HepG2 (cell line): ENCODE data around the gene PRR12. TPM values are rescaled to one million over a fixed set of nuclear protein-coding genes. Genes with fewer than 3 reads are reported as not detected.

Experiments
- ELF4 ChIP-seq: sonication (generic); formaldehyde crosslinking; IDR thresholded peaks from 2 replicates; pipeline ENCODE4 v1.5.0; 2020; ENCODE audit warnings: missing genetic modification reagents, mild to moderate bottlenecking, moderate library complexity, borderline replicate concordance
- HNRNPH1 ChIP-seq: fragments of 200-400 bp; formaldehyde crosslinking; optimal IDR thresholded peaks from 2 replicates; pipeline ENCODE3; 2017; ENCODE audit warnings: mild to moderate bottlenecking, low read depth, low read length
- IKZF1 ChIP-seq: fragments of 450-650 bp; IDR thresholded peaks from 2 replicates; pipeline ENCODE4 v1.7.1; 2016
- MBNL3 ChIP-seq: fragments of 250-450 bp; sonication (Bioruptor Pico); conservative IDR thresholded peaks from 2 replicates; pipeline ENCODE4 v1.8.0; 2022; ENCODE audit warnings: mild to moderate bottlenecking, inconsistent platforms
- NFE2L1 ChIP-seq: sonication (generic); formaldehyde crosslinking; IDR thresholded peaks from 2 replicates; pipeline ENCODE4 v1.4.0; 2020; ENCODE audit warnings: missing genetic modification reagents, mild to moderate bottlenecking, borderline replicate concordance
- NPAS2 ChIP-seq: sonication (generic); formaldehyde crosslinking; IDR thresholded peaks from 2 replicates; pipeline ENCODE4 v1.8.0; 2022; ENCODE audit warnings: mild to moderate bottlenecking, missing genetic modification reagents, borderline replicate concordance
- NR2F1 ChIP-seq, 2 experiments: fragments of 450-650 bp in 1 of 2; formaldehyde crosslinking in 1 of 2; IDR thresholded peaks; 2 replicates each; pipeline versions ENCODE4 v1.5.0 to v1.6.1; 2016 to 2020; ENCODE audit warnings: mild to moderate bottlenecking in 1 of 2, missing compliant biosample characterization in 1 of 2, missing genetic modification reagents in 1 of 2, moderate library complexity in 1 of 2
- PCBP2 ChIP-seq: fragments of 200-400 bp; formaldehyde crosslinking; optimal IDR thresholded peaks from 2 replicates; pipeline ENCODE3; 2018; ENCODE audit warnings: low read length, low read depth; ENCODE audit not compliant: poor library complexity, severe bottlenecking
- POLR2AphosphoS5 ChIP-seq: IDR thresholded peaks from 2 replicates; pipeline ENCODE4 v1.6.1; 2012; ENCODE audit warnings: low read depth, low read length
- SETDB1 ChIP-seq: sonication (generic); formaldehyde crosslinking; IDR thresholded peaks from 2 replicates; pipeline ENCODE4 v1.5.1; 2020; ENCODE audit warnings: missing genetic modification reagents, mild to moderate bottlenecking, borderline replicate concordance
- SRSF9 ChIP-seq: fragments of 200-400 bp; formaldehyde crosslinking; IDR thresholded peaks from 2 replicates; pipeline ENCODE4 v1.6.1; 2018; ENCODE audit warnings: borderline replicate concordance, mild to moderate bottlenecking, low read depth, low read length; ENCODE audit not compliant: insufficient read depth, poor library complexity, severe bottlenecking
- TEAD3 ChIP-seq: optimal IDR thresholded peaks from 2 replicates; pipeline ENCODE3; 2016; ENCODE audit warnings: borderline replicate concordance
- ZKSCAN1 ChIP-seq: fragments of 150-350 bp; IDR thresholded peaks from 2 replicates; pipeline ENCODE4 v1.6.1; 2014; ENCODE audit warnings: low read length
- ZNF326 ChIP-seq: sonication (generic); formaldehyde crosslinking; IDR thresholded peaks from 2 replicates; pipeline ENCODE4 v1.4.0; 2020; ENCODE audit warnings: missing genetic modification reagents, borderline replicate concordance
- ZNF335 ChIP-seq: sonication (generic); formaldehyde crosslinking; IDR thresholded peaks from 2 replicates; pipeline ENCODE4 v1.4.0; 2020; ENCODE audit warnings: missing genetic modification reagents
- ZNF451 ChIP-seq: sonication (generic); formaldehyde crosslinking; IDR thresholded peaks from 2 replicates; pipeline ENCODE4 v1.5.0; 2020; ENCODE audit warnings: mild to moderate bottlenecking, missing genetic modification reagents
- ZNF891 ChIP-seq: sonication (generic); formaldehyde crosslinking; IDR thresholded peaks from 2 replicates; pipeline ENCODE4 v1.5.0; 2020; ENCODE audit warnings: mild to moderate bottlenecking, missing genetic modification reagents
- ZSCAN25 ChIP-seq: sonication (generic); formaldehyde crosslinking; IDR thresholded peaks from 2 replicates; pipeline ENCODE4 v1.8.0; 2022; ENCODE audit warnings: mild to moderate bottlenecking, missing genetic modification reagents
- polyA plus RNA-seq, 8 experiments: library from polyadenylated mRNA; depleted of rRNA in 3 of 8; stranded (reverse) in 7 of 8; unstranded in 1 of 8; fragments of >200 nt; fragmentation: Illumina TruSeq in 4 of 8; extraction: Trizol in 4 of 8; gene quantifications; 2 replicates each; pipeline versions ENCODE4 v1.2.1 to v1.2.3, GENCODE V29; 2011 to 2016; ENCODE audit warnings: low read depth in 4 of 8, missing spikeins in 1 of 8, mixed read lengths in 1 of 8; ENCODE audit not compliant: insufficient read depth in 1 of 8
- total RNA-seq, 5 experiments: library from RNA; depleted of rRNA; stranded (reverse); fragments of >200 nt; fragmentation: Illumina TruSeq; extraction: Trizol; gene quantifications; 2 replicates each; pipeline ENCODE4 v1.2.3, GENCODE V29; 2016; ENCODE audit warnings: low read depth in 1 of 5
- TF ChIP-seq, protein P1 (sequence below): sonication (generic); formaldehyde crosslinking; IDR thresholded peaks from 2 replicates; pipeline ENCODE4 v1.4.0; 2020; ENCODE audit warnings: missing genetic modification reagents, borderline replicate concordance
- TF ChIP-seq, protein P2 (sequence below): sonication (generic); formaldehyde crosslinking; IDR thresholded peaks from 2 replicates; pipeline ENCODE4 v1.5.1; 2020; ENCODE audit warnings: mild to moderate bottlenecking, missing genetic modification reagents
- TF ChIP-seq, protein P3 (sequence below): sonication (generic); formaldehyde crosslinking; IDR thresholded peaks from 2 replicates; pipeline ENCODE4 v1.4.0; 2020; ENCODE audit warnings: missing genetic modification reagents
- TF ChIP-seq, protein P4 (sequence below): sonication (generic); formaldehyde crosslinking; IDR thresholded peaks from 2 replicates; pipeline ENCODE4 v1.8.0; 2022; ENCODE audit warnings: missing genetic modification reagents, mild to moderate bottlenecking, moderate library complexity, borderline replicate concordance

PRR12 gene
- total and polyA plus RNA-seq, 2 of the 13 experiments (the other 11 are each of a cell fraction or from before 2014, with no cell fraction given): 0.62 to 1.5 TPM

DNA sequence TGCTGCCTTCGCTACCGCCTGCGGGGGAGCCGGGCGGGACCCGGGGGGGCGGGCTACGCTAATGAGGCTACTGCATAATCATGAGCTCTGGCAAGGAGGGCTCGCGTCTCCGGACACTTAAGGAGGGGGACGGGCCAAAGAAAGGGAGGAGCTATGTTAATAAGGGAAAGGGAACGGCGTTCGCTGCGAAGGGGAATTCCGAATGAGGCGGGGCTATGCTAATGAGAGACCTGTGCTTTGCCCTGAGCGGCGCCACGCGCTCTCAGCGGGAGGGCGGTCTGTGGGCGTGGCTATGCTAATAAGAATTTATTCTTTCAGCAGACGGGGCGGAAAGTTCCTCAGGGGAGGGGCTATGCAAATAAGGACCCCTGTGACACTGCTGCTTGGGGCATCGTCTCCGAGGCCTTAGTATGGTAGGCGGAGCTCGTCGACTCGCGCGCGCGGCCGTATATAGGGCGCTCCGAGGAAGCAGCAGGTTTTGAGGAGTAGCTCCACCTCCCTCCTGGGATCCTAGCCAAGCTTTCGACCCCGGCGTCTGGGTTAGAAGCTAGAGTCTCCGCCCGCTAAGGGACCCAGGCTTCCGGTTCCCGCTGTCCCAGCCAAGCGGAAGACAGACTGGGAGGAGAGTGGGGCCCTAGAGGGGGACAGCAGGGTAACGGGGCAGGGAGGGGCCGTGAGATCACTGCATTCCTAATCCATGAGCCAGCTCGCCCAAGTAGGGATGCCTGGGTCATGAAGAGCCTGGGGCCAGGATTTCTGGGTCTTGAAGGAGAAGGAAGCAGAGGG is 49.3 kb downstream of the PRR12 start, which contains the start of gene RRAS (continued):
- TF ChIP-seq ELF4 (CRISPR knock-in tag): peak; percentile 59; the same call in 1 of the 2 replicates
- no peak for TF ChIP-seq NFE2L1
- peak; percentile 59; the same call in 1 of the 2 replicates for TF ChIP-seq ZSCAN25 (CRISPR knock-in tag)
- no peak for TF ChIP-seq SETDB1 (CRISPR knock-in tag)
- TF ChIP-seq, protein P1, sequence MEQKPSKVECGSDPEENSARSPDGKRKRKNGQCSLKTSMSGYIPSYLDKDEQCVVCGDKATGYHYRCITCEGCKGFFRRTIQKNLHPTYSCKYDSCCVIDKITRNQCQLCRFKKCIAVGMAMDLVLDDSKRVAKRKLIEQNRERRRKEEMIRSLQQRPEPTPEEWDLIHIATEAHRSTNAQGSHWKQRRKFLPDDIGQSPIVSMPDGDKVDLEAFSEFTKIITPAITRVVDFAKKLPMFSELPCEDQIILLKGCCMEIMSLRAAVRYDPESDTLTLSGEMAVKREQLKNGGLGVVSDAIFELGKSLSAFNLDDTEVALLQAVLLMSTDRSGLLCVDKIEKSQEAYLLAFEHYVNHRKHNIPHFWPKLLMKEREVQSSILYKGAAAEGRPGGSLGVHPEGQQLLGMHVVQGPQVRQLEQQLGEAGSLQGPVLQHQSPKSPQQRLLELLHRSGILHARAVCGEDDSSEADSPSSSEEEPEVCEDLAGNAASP (CRISPR knock-in tag): peak; percentile 44; the same call in 1 of the 2 replicates
- peak; percentile 91 for TF ChIP-seq TEAD3
- TF ChIP-seq NPAS2 (CRISPR knock-in tag): no peak
- peak; percentile 86 for TF ChIP-seq POLR2AphosphoS5
- TF ChIP-seq ZKSCAN1: no peak
- no peak for TF ChIP-seq ZNF326 (CRISPR knock-in tag)
- TF ChIP-seq, protein P2, sequence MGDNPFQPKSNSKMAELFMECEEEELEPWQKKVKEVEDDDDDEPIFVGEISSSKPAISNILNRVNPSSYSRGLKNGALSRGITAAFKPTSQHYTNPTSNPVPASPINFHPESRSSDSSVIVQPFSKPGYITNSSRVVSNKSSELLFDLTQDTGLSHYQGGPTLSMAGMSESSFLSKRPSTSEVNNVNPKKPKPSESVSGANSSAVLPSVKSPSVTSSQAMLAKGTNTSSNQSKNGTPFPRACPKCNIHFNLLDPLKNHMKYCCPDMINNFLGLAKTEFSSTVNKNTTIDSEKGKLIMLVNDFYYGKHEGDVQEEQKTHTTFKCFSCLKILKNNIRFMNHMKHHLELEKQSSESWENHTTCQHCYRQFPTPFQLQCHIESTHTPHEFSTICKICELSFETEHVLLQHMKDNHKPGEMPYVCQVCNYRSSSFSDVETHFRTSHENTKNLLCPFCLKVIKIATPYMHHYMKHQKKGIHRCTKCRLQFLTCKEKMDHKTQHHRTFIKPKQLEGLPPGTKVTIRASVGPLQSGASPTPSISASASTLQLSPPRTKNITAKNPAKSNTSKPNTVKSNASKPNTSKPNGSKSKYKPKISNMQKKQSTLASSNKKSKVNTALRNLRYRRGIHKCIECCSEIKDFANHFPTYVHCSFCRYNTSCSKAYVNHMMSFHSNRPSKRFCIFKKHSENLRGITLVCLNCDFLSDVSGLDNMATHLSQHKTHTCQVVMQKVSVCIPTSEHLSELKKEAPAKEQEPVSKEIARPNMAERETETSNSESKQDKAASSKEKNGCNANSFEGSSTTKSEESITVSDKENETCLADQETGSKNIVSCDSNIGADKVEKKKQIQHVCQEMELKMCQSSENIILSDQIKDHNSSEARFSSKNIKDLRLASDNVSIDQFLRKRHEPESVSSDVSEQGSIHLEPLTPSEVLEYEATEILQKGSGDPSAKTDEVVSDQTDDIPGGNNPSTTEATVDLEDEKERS (CRISPR knock-in tag): no peak
- no peak for TF ChIP-seq MBNL3 (CRISPR knock-in tag)
- TF ChIP-seq ZNF451 (CRISPR knock-in tag): no peak
- no peak for TF ChIP-seq HNRNPH1
- TF ChIP-seq, protein P3, sequence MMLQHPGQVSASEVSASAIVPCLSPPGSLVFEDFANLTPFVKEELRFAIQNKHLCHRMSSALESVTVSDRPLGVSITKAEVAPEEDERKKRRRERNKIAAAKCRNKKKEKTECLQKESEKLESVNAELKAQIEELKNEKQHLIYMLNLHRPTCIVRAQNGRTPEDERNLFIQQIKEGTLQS (CRISPR knock-in tag): peak; percentile 95
- no peak for TF ChIP-seq ZNF335 (CRISPR knock-in tag)
- TF ChIP-seq IKZF1: no peak
- no peak for TF ChIP-seq SRSF9
- no peak for TF ChIP-seq PCBP2
- TF ChIP-seq, protein P4, sequence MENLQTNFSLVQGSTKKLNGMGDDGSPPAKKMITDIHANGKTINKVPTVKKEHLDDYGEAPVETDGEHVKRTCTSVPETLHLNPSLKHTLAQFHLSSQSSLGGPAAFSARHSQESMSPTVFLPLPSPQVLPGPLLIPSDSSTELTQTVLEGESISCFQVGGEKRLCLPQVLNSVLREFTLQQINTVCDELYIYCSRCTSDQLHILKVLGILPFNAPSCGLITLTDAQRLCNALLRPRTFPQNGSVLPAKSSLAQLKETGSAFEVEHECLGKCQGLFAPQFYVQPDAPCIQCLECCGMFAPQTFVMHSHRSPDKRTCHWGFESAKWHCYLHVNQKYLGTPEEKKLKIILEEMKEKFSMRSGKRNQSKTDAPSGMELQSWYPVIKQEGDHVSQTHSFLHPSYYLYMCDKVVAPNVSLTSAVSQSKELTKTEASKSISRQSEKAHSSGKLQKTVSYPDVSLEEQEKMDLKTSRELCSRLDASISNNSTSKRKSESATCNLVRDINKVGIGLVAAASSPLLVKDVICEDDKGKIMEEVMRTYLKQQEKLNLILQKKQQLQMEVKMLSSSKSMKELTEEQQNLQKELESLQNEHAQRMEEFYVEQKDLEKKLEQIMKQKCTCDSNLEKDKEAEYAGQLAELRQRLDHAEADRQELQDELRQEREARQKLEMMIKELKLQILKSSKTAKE (CRISPR knock-in tag): peak; percentile 88
- no peak for TF ChIP-seq ZNF891 (CRISPR knock-in tag)
- TF ChIP-seq NR2F1 (CRISPR knock-in tag; IDR thresholded peaks at IDR 0.05): no peak; a peak in 1 of 4 replicates
